Astrocyte (in vitro differentiated cells and primary cell): ENCODE results near the gene ABI1. TPM values are rescaled to one million over a fixed set of nuclear protein-coding genes. Genes with fewer than 3 reads are reported as not detected.

Source experiments
- DNase-seq: peaks from one replicate; pipeline ENCODE4 v3.0.0-alpha.2; 2010; ENCODE audit warnings: low read depth
- FAIRE-seq: peaks from 2 replicates; lab custom pipeline; 2011; peaks lifted over from hg19 to GRCh38; lab: Jason Lieb, UNC
- H2AFZ ChIP-seq: 2 replicates; pipeline ENCODE4 v1.6.0; 2012; ENCODE audit warnings: low read depth, low read length, inconsistent platforms
- H3K27ac ChIP-seq: 2 replicates; pipeline ENCODE4 v1.5.1; 2011; ENCODE audit warnings: low read depth, low read length, inconsistent platforms
- H3K27me3 ChIP-seq: 2 replicates; pipeline ENCODE4 v1.6.0; 2011; ENCODE audit warnings: low read length, inconsistent platforms; ENCODE audit not compliant: insufficient read depth
- H3K36me3 ChIP-seq: 2 replicates; pipeline ENCODE4 v1.5.1; 2011; ENCODE audit warnings: low read length, inconsistent platforms; ENCODE audit not compliant: insufficient read depth
- H3K4me1 ChIP-seq: 2 replicates; pipeline ENCODE4 v1.5.1; 2011; ENCODE audit warnings: low read length, inconsistent platforms; ENCODE audit not compliant: insufficient read depth
- H3K4me2 ChIP-seq: 2 replicates; pipeline ENCODE4 v1.6.0; 2012; ENCODE audit warnings: low read length, inconsistent platforms
- H3K4me3 ChIP-seq: 2 replicates; pipeline ENCODE4 v1.5.1; 2011; ENCODE audit warnings: low read depth, mild to moderate bottlenecking, low read length, inconsistent platforms; ENCODE audit not compliant: insufficient read depth
- H3K79me2 ChIP-seq: 2 replicates; pipeline ENCODE4 v1.6.0; 2012; ENCODE audit warnings: mild to moderate bottlenecking, low read length, inconsistent platforms; ENCODE audit not compliant: insufficient read depth
- H3K9ac ChIP-seq: 2 replicates; pipeline ENCODE4 v1.6.0; 2012; ENCODE audit warnings: mild to moderate bottlenecking, low read length, inconsistent platforms
- H3K9me3 ChIP-seq: 2 replicates; pipeline ENCODE4 v1.5.1; 2012; ENCODE audit warnings: low read depth, mild to moderate bottlenecking, low read length, inconsistent platforms; ENCODE audit not compliant: insufficient read depth
- H4K20me1 ChIP-seq: 2 replicates; pipeline ENCODE4 v1.6.0; 2012; ENCODE audit warnings: low read length, inconsistent platforms; ENCODE audit not compliant: insufficient read depth
- H3K27ac Mint-ChIP-seq: one replicate; pipeline ENCODE4 v1.8.0; 2021; ENCODE audit warnings: mild to moderate bottlenecking, mixed read lengths; ENCODE audit not compliant: unreplicated experiment
- H3K27me3 Mint-ChIP-seq: one replicate; pipeline ENCODE4 v1.8.0; 2021; ENCODE audit warnings: low read depth, mixed read lengths; ENCODE audit not compliant: unreplicated experiment
- H3K36me3 Mint-ChIP-seq: one replicate; pipeline ENCODE4 v1.8.0; 2021; ENCODE audit warnings: low read depth, mixed read lengths; ENCODE audit not compliant: unreplicated experiment
- H3K4me1 Mint-ChIP-seq: one replicate; pipeline ENCODE4 v1.8.0; 2021; ENCODE audit warnings: low read depth, mixed read lengths; ENCODE audit not compliant: unreplicated experiment
- H3K4me3 Mint-ChIP-seq: one replicate; pipeline ENCODE4 v1.8.0; 2021; ENCODE audit warnings: mild to moderate bottlenecking, moderate library complexity, mixed read lengths; ENCODE audit not compliant: unreplicated experiment
- H3K9me3 Mint-ChIP-seq: one replicate; pipeline ENCODE4 v1.8.0; 2021; ENCODE audit warnings: mild to moderate bottlenecking, mixed read lengths; ENCODE audit not compliant: unreplicated experiment
- CTCF ChIP-seq: IDR thresholded peaks from 2 replicates; pipeline ENCODE4 v1.5.1; 2011; ENCODE audit warnings: low read depth, mild to moderate bottlenecking, inconsistent platforms, low read length, moderate library complexity; ENCODE audit not compliant: insufficient read depth
- EZH2 ChIP-seq: IDR thresholded peaks from 2 replicates; pipeline ENCODE4 v1.6.1; 2012; ENCODE audit warnings: mild to moderate bottlenecking, low read length, inconsistent platforms; ENCODE audit not compliant: insufficient read depth
- total RNA-seq: library from RNA; stranded (reverse); gene quantifications from 2 replicates; pipeline ENCODE4 v1.2.1, GENCODE V29; 2021

ABI1 gene
- total RNA-seq, 1 donor from 2014 or later, result 65.1 TPM

- H3K4me1 Mint-ChIP-seq, result no peaks in the 10 kb centered on the region
- H3K79me2 ChIP-seq, result peaks cover 96% of the 10 kb centered on the region
- no peak overlapping the region for H3K4me3 ChIP-seq
- no peaks in the 10 kb centered on the region for H3K9me3 Mint-ChIP-seq
- no peak overlapping the region for H3K4me2 ChIP-seq
- no peak overlapping the region for H3K27ac ChIP-seq
- no peak overlapping the region for H3K4me3 Mint-ChIP-seq
- peaks cover 72% of the 10 kb centered on the region for H4K20me1 ChIP-seq
- no peaks in the 10 kb centered on the region for H3K27me3 ChIP-seq
- no peak overlapping the region for H3K27ac Mint-ChIP-seq
- no peak for TF ChIP-seq CTCF
- no peak for TF ChIP-seq EZH2
- H3K27me3 Mint-ChIP-seq, result no peaks in the 10 kb centered on the region
- FAIRE-seq, result no peak
- no peaks in the 10 kb centered on the region for H3K4me1 ChIP-seq
- H2AFZ ChIP-seq, result no peak overlapping the region
- H3K9ac ChIP-seq, result no peak overlapping the region
- no peak for DNase-seq
- H3K36me3 Mint-ChIP-seq, result peaks cover 3% of the 10 kb centered on the region
- no peaks in the 10 kb centered on the region for H3K36me3 ChIP-seq
- no peaks in the 10 kb centered on the region for H3K9me3 ChIP-seq
Observed at GRCh38 chr10:26815500-26815899, 45.3 kb downstream of the ABI1 start.

- Histone ChIP-seq H3K27me3 (no peaks in the 10 kb centered on the region), H3K9ac (no peak overlapping the region), H3K4me2 (no peak overlapping the region), H3K79me2 (peaks cover 90% of the 10 kb centered on the region), H3K36me3 (no peaks in the 10 kb centered on the region), H3K9me3 (no peaks in the 10 kb centered on the region), H4K20me1 (peaks cover 72% of the 10 kb centered on the region), H2AFZ (no peak overlapping the region), H3K27ac (no peak overlapping the region), H3K4me1 (no peaks in the 10 kb centered on the region), H3K4me3 (no peak overlapping the region)
- Mint-ChIP-seq H3K27me3 (no peaks in the 10 kb centered on the region), H3K9me3 (no peaks in the 10 kb centered on the region), H3K27ac (no peak overlapping the region), H3K36me3 (peaks cover 3% of the 10 kb centered on the region), H3K4me1 (peaks cover 6% of the 10 kb centered on the region), H3K4me3 (no peak overlapping the region)
- FAIRE-seq (no peak), DNase-seq (no peak)
- no peak for TF ChIP-seq CTCF
- TF ChIP-seq EZH2, result no peak
Observed at GRCh38 chr10:26810435-26811026, 50.2 kb downstream of the ABI1 start.

- Mint-ChIP-seq H3K4me3 (no peak overlapping the region), H3K9me3 (no peaks in the 10 kb centered on the region), H3K36me3 (peaks cover 3% of the 10 kb centered on the region), H3K27me3 (no peaks in the 10 kb centered on the region), H3K4me1 (peaks cover 10% of the 10 kb centered on the region), H3K27ac (no peak overlapping the region)
- no peak overlapping the region for H3K4me3 ChIP-seq
- no peaks in the 10 kb centered on the region for H3K36me3 ChIP-seq
- no peak for TF ChIP-seq EZH2
- no peak for TF ChIP-seq CTCF
- H3K27ac ChIP-seq, result no peak overlapping the region
- H4K20me1 ChIP-seq, result peaks cover 73% of the 10 kb centered on the region
- no peak overlapping the region for H3K4me2 ChIP-seq
- no peak overlapping the region for H3K9ac ChIP-seq
- H3K4me1 ChIP-seq, result no peaks in the 10 kb centered on the region
- DNase-seq (no peak), FAIRE-seq (no peak)
- H2AFZ ChIP-seq, result no peak overlapping the region
- H3K9me3 ChIP-seq, result no peaks in the 10 kb centered on the region
- no peaks in the 10 kb centered on the region for H3K27me3 ChIP-seq
- H3K79me2 ChIP-seq, result peaks cover 90% of the 10 kb centered on the region
Observed at GRCh38 chr10:26809973-26810372, 50.8 kb downstream of the ABI1 start.
